Activated CD8-positive, alpha-beta T cell treated with anti-CD3 and anti-CD28 coated beads for 36 hours (primary cell): ENCODE measurements around the gene DPCD. TPM values are rescaled to one million over a fixed set of nuclear protein-coding genes. Genes with fewer than 3 reads are reported as not detected.

Source experiments
- ATAC-seq: fragments of 200-7000 bp; cut with Tn5 transposase; one replicate; pipeline ENCODE4 v1.10.0; 2021; ENCODE audit warnings: mild to moderate bottlenecking, moderate library complexity
- CTCF ChIA-PET: fragments of 350-600 bp; sonication (Branson Sonifier 250); formaldehyde crosslinking; loops from one replicate; lab custom pipeline; 2021; ENCODE audit warnings: antibody characterized with exemption; lab: Charles Lee
- POLR2A ChIA-PET: fragments of 350-600 bp; sonication (Branson Sonifier 250); formaldehyde crosslinking; loops from one replicate; lab custom pipeline; 2021; ENCODE audit warnings: antibody characterized with exemption; lab: Charles Lee
- DNase-seq: peaks from one replicate; pipeline ENCODE4 v3.0.0-alpha.2; 2020
- H3K27ac Mint-ChIP-seq: one replicate; pipeline ENCODE4 v1.8.0; 2021; ENCODE audit warnings: mild to moderate bottlenecking, mixed read lengths
- H3K27me3 Mint-ChIP-seq: one replicate; pipeline ENCODE4 v1.8.0; 2021; ENCODE audit warnings: mixed read lengths
- H3K36me3 Mint-ChIP-seq: one replicate; pipeline ENCODE4 v1.8.0; 2021; ENCODE audit warnings: low read depth, mixed read lengths
- H3K4me1 Mint-ChIP-seq: one replicate; pipeline ENCODE4 v1.8.0; 2021; ENCODE audit warnings: low read depth, mixed read lengths
- H3K4me3 Mint-ChIP-seq: one replicate; pipeline ENCODE4 v1.8.0; 2021; ENCODE audit warnings: mild to moderate bottlenecking, moderate library complexity, mixed read lengths
- H3K9me3 Mint-ChIP-seq: one replicate; pipeline ENCODE4 v1.8.0; 2021; ENCODE audit warnings: mixed read lengths
- intact Hi-C: fragments of 100-400 bp; cut with micrococcal nuclease; formaldehyde crosslinking; loops from one replicate; pipeline ENCODE4 v1.10.0; 2022
- total RNA-seq, 2 experiments: library from RNA; stranded (reverse); gene quantifications; one replicate each; pipeline ENCODE4 v1.2.3, GENCODE V29; 2021
- TF ChIP-seq, protein P1 (sequence below): fragments of 200-600 bp; IDR thresholded peaks from one replicate; pipeline ENCODE4 v1.8.0; 2022; ENCODE audit warnings: antibody characterized with exemption, mild to moderate bottlenecking

DPCD gene
- total RNA-seq, 2 experiments from 2014 or later: 19.0 TPM

DNA sequence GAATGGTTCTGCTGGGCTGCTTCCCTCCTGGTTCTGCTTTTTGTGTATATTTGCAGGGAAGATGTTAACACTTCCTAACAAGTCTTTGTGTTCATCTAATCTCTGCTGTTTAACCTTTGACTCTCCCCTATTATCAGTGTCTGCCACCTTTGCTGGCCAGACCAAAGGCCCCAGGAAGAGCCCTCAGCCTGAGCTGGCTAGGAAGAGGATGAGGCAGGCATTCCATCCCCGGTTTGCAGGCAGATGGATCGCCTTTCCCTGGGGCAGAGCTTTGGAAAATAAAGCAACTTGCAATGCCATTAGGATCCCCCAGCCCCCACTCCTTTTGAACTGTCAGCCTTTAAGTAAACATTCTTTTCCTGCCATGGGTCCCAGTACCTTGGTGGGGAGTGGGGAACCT is 19.0 kb downstream of the DPCD start:
- H3K4me1 Mint-ChIP-seq: peaks cover 7% of the 10 kb centered on the region
- DNase-seq: no peak
- no peaks in the 10 kb centered on the region for H3K27me3 Mint-ChIP-seq
- H3K4me3 Mint-ChIP-seq: no peak overlapping the region
- H3K36me3 Mint-ChIP-seq: peaks cover 1% of the 10 kb centered on the region
- ChIA-PET POLR2A (no interaction called here), CTCF (interaction anchor here (8.5 kb wide), 1 partner anchor 175 kb away, joined by 180 read pairs; the partner anchor contains the start of gene NPM3)
- H3K9me3 Mint-ChIP-seq: no peaks in the 10 kb centered on the region
- peak overlapping the region; percentile 22 for H3K27ac Mint-ChIP-seq
- TF ChIP-seq, protein P1, sequence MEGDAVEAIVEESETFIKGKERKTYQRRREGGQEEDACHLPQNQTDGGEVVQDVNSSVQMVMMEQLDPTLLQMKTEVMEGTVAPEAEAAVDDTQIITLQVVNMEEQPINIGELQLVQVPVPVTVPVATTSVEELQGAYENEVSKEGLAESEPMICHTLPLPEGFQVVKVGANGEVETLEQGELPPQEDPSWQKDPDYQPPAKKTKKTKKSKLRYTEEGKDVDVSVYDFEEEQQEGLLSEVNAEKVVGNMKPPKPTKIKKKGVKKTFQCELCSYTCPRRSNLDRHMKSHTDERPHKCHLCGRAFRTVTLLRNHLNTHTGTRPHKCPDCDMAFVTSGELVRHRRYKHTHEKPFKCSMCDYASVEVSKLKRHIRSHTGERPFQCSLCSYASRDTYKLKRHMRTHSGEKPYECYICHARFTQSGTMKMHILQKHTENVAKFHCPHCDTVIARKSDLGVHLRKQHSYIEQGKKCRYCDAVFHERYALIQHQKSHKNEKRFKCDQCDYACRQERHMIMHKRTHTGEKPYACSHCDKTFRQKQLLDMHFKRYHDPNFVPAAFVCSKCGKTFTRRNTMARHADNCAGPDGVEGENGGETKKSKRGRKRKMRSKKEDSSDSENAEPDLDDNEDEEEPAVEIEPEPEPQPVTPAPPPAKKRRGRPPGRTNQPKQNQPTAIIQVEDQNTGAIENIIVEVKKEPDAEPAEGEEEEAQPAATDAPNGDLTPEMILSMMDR: no peak
- ATAC-seq: no peak
- intact Hi-C loops: no loop called here

DNA sequence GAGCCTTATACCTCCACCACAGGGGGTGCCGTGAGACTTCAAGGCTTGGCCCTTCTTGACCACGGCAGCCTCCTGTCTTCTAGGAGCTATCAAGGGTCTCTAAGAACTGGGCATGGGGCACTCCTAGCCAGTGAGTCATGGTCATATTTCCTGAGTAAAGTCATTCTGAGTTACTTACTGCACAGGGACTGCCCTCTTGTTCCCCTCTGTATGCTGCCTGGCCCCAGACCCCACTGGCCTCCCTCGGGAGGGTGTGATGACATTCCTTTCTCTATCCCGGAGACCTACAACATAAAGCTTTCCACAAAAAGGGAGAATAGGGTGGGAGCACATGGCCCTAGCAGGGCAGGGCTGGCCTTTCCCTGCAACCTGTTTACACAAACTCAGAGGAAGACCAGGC is 21.4 kb downstream of the DPCD start:
- H3K9me3 Mint-ChIP-seq: no peaks in the 10 kb centered on the region
- DNase-seq (no peak), ATAC-seq (peak; percentile 5)
- H3K4me3 Mint-ChIP-seq: no peak overlapping the region
- intact Hi-C loops: no loop called here
- no peaks in the 10 kb centered on the region for H3K36me3 Mint-ChIP-seq
- H3K4me1 Mint-ChIP-seq: peaks cover 7% of the 10 kb centered on the region
- TF ChIP-seq, protein P1: no peak
- peak overlapping the region; percentile 63 for H3K27ac Mint-ChIP-seq
- ChIA-PET POLR2A (interaction anchor here (0.7 to 0.9 kb wide), 2 partner anchors 9 to 154 kb away, joined by 3 read pairs; no protein-coding TSS in a partner anchor), CTCF (interaction anchor here (1.0 to 1.5 kb wide), 4 partner anchors 9 to 463 kb away, joined by 3 to 4 read pairs (median 3); no protein-coding TSS in a partner anchor)
- H3K27me3 Mint-ChIP-seq: no peaks in the 10 kb centered on the region

DNA sequence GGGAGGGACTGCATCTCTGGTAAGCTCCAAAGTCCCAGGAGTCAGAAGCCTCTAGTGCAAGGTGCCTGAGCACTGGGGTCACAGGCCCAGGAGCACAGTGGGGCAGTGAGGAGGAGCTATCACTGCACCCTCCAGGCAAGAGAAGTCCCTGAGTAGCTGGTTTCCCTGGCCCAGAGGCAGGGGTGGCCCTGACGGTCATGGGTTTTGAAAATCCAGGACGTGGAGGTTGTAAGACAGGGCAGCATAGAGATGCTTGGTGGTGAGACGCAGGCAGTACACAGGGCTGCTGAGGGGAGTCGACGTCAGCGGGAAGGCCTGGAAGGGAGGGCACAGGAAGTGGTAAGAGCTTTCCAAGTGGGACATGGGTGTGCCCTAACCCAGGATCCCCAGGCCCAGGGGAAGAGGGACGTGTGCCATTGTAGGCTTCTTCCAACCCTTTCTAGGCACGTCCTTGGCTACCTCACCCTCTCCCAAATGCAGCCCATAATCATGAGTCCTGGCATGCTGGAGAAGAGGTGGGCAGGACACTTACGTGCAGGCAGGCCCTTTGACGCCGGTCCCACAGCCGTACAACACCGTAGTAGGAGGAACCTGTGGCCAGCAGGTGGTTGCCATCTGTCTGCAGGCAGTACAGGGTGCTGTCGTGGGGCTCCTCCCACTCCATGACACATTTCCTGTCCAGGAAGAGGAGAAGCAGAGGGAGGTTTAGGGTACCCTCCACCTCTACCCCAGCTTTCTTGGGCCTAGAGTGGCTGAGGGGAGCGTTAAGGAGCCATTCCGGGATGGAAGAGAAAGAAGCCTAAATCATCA is 23.2 kb downstream of the DPCD start:
- ATAC-seq: peak; percentile 92
- intact Hi-C loops: no loop called here
- POLR2A ChIA-PET: no interaction called here
- TF ChIP-seq, protein P1: no peak
- H3K4me1 Mint-ChIP-seq: peaks cover 7% of the 10 kb centered on the region
- peak overlapping the region; percentile 73 for H3K27ac Mint-ChIP-seq
- DNase-seq: peak; percentile 56
- no peaks in the 10 kb centered on the region for H3K27me3 Mint-ChIP-seq
- no peak overlapping the region for H3K4me3 Mint-ChIP-seq
- no peaks in the 10 kb centered on the region for H3K36me3 Mint-ChIP-seq
- H3K9me3 Mint-ChIP-seq: no peaks in the 10 kb centered on the region
- CTCF ChIA-PET: interaction anchor here (1.3 kb wide), 1 partner anchor 170 kb away, joined by 4 read pairs; no protein-coding TSS in a partner anchor

DNA sequence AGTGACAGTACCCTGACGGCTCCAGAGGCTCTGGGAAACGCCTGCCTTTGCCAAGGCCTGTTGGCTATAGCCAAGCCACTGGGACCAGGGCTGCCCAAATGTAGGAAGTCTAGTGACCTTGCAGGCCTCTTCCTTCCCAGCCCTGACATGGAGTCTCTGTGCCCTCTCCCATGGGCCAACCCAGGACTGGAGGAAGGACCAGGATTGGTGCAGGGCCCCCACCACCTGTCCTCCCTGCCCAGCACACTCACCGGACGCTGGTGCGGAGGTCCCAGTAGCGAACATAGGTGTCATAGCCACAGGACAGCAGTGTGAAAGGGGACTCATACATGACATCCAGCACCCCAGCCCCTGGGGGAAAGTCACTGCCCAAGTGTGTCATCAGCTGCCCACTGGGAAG is 24.0 kb downstream of the DPCD start:
- peaks cover 7% of the 10 kb centered on the region for H3K4me1 Mint-ChIP-seq
- peak overlapping the region; percentile 73 for H3K27ac Mint-ChIP-seq
- CTCF ChIA-PET: no interaction called here
- no peaks in the 10 kb centered on the region for H3K27me3 Mint-ChIP-seq
- no peak overlapping the region for H3K4me3 Mint-ChIP-seq
- no peaks in the 10 kb centered on the region for H3K9me3 Mint-ChIP-seq
- no peak for DNase-seq
- POLR2A ChIA-PET: no interaction called here
- TF ChIP-seq, protein P1: no peak
- intact Hi-C loops: no loop called here
- H3K36me3 Mint-ChIP-seq: no peaks in the 10 kb centered on the region
- ATAC-seq: no peak

DNA sequence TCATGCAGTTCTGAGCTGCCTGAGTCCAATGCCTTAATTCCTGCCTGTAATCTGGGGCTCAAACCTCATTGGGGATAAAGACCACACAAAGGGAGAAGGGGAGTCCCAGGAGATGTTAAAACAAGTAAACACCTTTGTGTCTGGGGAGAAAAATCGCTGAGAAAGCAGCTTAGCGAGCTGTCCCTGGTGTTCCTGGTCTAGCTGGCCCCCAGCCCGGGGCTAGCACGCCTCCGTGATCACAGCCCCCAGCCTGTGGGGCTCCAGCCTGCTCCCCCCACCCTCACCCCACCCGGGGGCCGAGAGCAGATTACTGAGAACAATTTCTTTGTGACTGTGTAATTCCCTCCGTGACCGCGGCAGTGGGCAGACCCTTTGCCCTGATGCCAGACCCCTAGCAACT is 24.8 kb downstream of the DPCD start:
- no peaks in the 10 kb centered on the region for H3K36me3 Mint-ChIP-seq
- CTCF ChIA-PET: interaction anchor here (1.0 kb wide), 1 partner anchor 168 kb away, joined by 4 read pairs; no protein-coding TSS in a partner anchor
- TF ChIP-seq, protein P1: no peak
- no peaks in the 10 kb centered on the region for H3K27me3 Mint-ChIP-seq
- POLR2A ChIA-PET: no interaction called here
- H3K27ac Mint-ChIP-seq: peak overlapping the region; percentile 42
- DNase-seq: no peak
- intact Hi-C loops: no loop called here
- no peaks in the 10 kb centered on the region for H3K9me3 Mint-ChIP-seq
- H3K4me3 Mint-ChIP-seq: no peak overlapping the region
- no peak for ATAC-seq
- H3K4me1 Mint-ChIP-seq: peaks cover 7% of the 10 kb centered on the region
